ENCODE measurements around the gene TLN1. TPM values are rescaled to one million over a fixed set of nuclear protein-coding genes. Genes with fewer than 3 reads are reported as not detected.

TLN1 gene
- total RNA-seq, 4 donors from 2014 or later, result 142 to 245 (median 184) TPM

GRCh38 chr9:35667939-35668338 lies 64.1 kb downstream of the TLN1 start:
- Histone ChIP-seq H3K27me3 (no peaks in the 10 kb centered on the region), H3K27ac (no peak overlapping the region), H3K4me3 (replicated peaks in 1 of 3) (no peak overlapping the region), H3K4me1 (peaks cover 9 to 11% of the 10 kb centered on the region in 2 donors), H3K36me3 (no peaks in the 10 kb centered on the region), H3K9me3 (no peaks in the 10 kb centered on the region)
- intact Hi-C loops (cut with DNase I), result no loop called here
- TF ChIP-seq CTCF (IDR thresholded peaks at IDR 0.05), result no peak
- TF ChIP-seq POLR2A (IDR thresholded peaks at IDR 0.05), result no peak
- DNase-seq, result no peak
- 98 to 100% methylated on average over 3 of the region's 3 CpGs for WGBS, 2 donors

GRCh38 chr9:35666549-35666948 lies 65.4 kb downstream of the TLN1 start:
- Histone ChIP-seq H3K27ac (no peak overlapping the region), H3K36me3 (no peaks in the 10 kb centered on the region), H3K4me1 (peaks cover 9 to 11% of the 10 kb centered on the region in 2 donors), H3K4me3 (replicated peaks in 1 of 3) (no peak overlapping the region), H3K27me3 (no peaks in the 10 kb centered on the region), H3K9me3 (no peaks in the 10 kb centered on the region)
- intact Hi-C loops (cut with DNase I), result no loop called here
- DNase-seq, result no peak
- 91% methylated on average over 5 of the region's 5 CpGs for WGBS, 2 donors
- TF ChIP-seq POLR2A (IDR thresholded peaks at IDR 0.05) (no peak), CTCF (IDR thresholded peaks at IDR 0.05) (no peak)

GRCh38 chr9:35666045-35666444 lies 66.0 kb downstream of the TLN1 start:
- no peak overlapping the region for H3K27ac ChIP-seq
- 58 to 67% methylated on average over 1 of the region's 1 CpG for WGBS, 2 donors

GRCh38 chr9:35665471-35665818 lies 66.5 kb downstream of the TLN1 start:
- peaks cover 9 to 14% of the 10 kb centered on the region in 2 donors for H3K4me1 ChIP-seq
- no peaks in the 10 kb centered on the region for H3K9me3 ChIP-seq
- no peak for TF ChIP-seq CTCF (IDR thresholded peaks at IDR 0.05)
- no peak for TF ChIP-seq POLR2A (IDR thresholded peaks at IDR 0.05)
- no peak overlapping the region for H3K27ac ChIP-seq
- WGBS, 2 donors, result 41 to 43% methylated on average over 5 of the region's 5 CpGs
- peaks cover 0 to 4% of the 10 kb centered on the region in 2 donors for H3K36me3 ChIP-seq
- no peak for DNase-seq
- peak overlapping the region in 2 of 3 donors; percentile 31 to 41 for H3K4me3 ChIP-seq (replicated peaks in 1 of 3)
- no peaks in the 10 kb centered on the region for H3K27me3 ChIP-seq
- intact Hi-C loops (cut with DNase I), result no loop called here

More at GRCh38 chr9:35666045-35666444, 66.0 kb downstream of the TLN1 start:
- DNase-seq, result peak in 1 of 2 donors; percentile 39
- no peak overlapping the region for H3K4me3 ChIP-seq (replicated peaks in 1 of 3)
- peaks cover 0 to under 1% of the 10 kb centered on the region in 2 donors for H3K36me3 ChIP-seq
- H3K9me3 ChIP-seq, result no peaks in the 10 kb centered on the region
- intact Hi-C loops (cut with DNase I), result no loop called here
- H3K4me1 ChIP-seq, result peaks cover 9 to 11% of the 10 kb centered on the region in 2 donors
- H3K27me3 ChIP-seq, result no peaks in the 10 kb centered on the region
- TF ChIP-seq CTCF (IDR thresholded peaks at IDR 0.05) (no peak), POLR2A (IDR thresholded peaks at IDR 0.05) (no peak)

- 26 to 31% methylated on average over 13 to 16 of the region's 58 CpGs for WGBS, 2 donors
- DNase-seq, result peak; percentile 74 to 78
- Histone ChIP-seq H3K9me3 (no peaks in the 10 kb centered on the region), H3K27ac (peak within 1 kb of the TSS in 1 of 3 donors; percentile 15), H3K4me1 (peaks cover 9 to 21% of the 10 kb centered on the region in 2 donors), H3K27me3 (no peaks in the 10 kb centered on the region), H3K36me3 (peaks cover 0 to 4% of the 10 kb centered on the region in 2 donors), H3K4me3 (replicated peaks in 1 of 3) (peak within 1 kb of the TSS; percentile 31 to 41 (median 38))
- intact Hi-C loops (cut with DNase I), result no loop called here
- peak in 1 of 6 experiments; percentile 17 for TF ChIP-seq CTCF (IDR thresholded peaks at IDR 0.05)
- TF ChIP-seq POLR2A (IDR thresholded peaks at IDR 0.05), result peak in 1 of 2 donors; percentile 53
These were observed 67.2 kb downstream of the TLN1 start, which contains the start of gene ARHGEF39 for GRCh38 chr9:35664531-35665470. ARHGEF39 (minus strand) TSS chr9:35665195; CDS start chr9:35665169, 26 bp downstream.

All from thyroid gland (tissue), 4 donors.